ENCODE data around the gene SIRT5.

SIRT5 gene

DNA sequence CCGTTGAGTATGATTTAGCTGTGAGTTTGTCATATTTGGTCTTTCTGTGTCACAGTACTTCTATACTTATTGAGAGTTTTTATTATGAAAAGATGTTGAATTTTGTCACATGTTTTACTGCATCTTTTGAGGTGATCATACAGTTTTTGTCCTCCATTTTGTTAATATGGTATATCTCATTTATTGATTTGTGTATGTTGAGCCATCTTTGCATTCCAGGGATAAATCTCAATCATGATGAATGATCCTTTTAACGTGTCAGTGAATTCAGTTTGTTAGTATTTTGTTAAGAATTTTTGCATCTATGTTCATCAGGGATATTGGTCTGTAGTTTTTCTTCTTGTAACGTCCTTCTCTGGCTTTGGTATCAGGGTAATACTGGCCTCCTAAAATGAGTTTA, 3.5 kb downstream of the SIRT5 start:
- no peak overlapping the region for H3K4me3 ChIP-seq (ENCODE audit: control insufficient read depth in 1 of 7, extremely low read depth in 1 of 7, insufficient read depth in 4 of 7, low read depth in 2 of 7, low read length in 6 of 7)
- no peaks in the 10 kb centered on the region for H3K27me3 ChIP-seq (replicated peaks in 2 of 5; ENCODE audit: control insufficient read depth in 4 of 5, insufficient read depth in 5 of 5, low read length in 4 of 5)
- H3K4me1 ChIP-seq (ENCODE audit: control extremely low read depth in 1 of 4, control insufficient read depth in 4 of 4, insufficient read depth in 4 of 4, low read length in 3 of 4): peaks cover 6 to 21% (median 16%) of the 10 kb centered on the region in 4 experiments
- no peak for DNase-seq
- H3K9me3 ChIP-seq (ENCODE audit: control extremely low read depth in 1 of 5, control insufficient read depth in 4 of 5, insufficient read depth in 2 of 5, low read depth in 1 of 5, low read length in 4 of 5): peaks cover 0 to 2% (median 0%) of the 10 kb centered on the region in 5 experiments
- no peak overlapping the region for H3K27ac ChIP-seq (ENCODE audit: insufficient read depth in 1 of 2, low read depth in 1 of 2, low read length in 2 of 2, poor library complexity in 1 of 2, severe bottlenecking in 2 of 2)
- POLR2A ChIA-PET: no interaction called here
- peaks cover 0 to 12% (median 7%) of the 10 kb centered on the region in 4 experiments for H3K36me3 ChIP-seq (ENCODE audit: control insufficient read depth in 4 of 4, insufficient read depth in 4 of 4, low read length in 3 of 4)
- CTCF ChIA-PET: no interaction called here
- WGBS (ENCODE audit: insufficient coverage): 100% methylated on average over 2 of the region's 3 CpGs

DNA sequence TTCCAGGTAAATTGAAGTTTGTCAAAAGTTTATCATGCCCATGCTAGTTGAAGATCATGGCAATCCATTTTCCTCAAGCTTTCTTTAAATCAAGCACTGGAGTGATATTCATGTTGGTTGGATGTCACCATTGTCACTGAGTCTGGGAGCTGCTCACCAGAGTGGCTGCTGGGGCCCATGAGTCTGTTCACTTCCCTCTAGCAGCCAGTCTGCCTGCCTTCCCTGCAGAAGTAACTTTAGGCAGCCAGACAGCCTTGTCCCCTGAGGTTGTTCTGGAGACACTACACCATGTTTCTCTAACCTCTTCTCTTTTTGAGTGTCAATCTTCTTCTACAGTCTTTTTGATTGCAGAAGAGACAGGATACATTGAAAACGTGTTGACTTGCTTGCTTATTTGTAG, 5.5 kb downstream of the SIRT5 start:
- Histone ChIP-seq H3K9me3 (ENCODE audit: control extremely low read depth in 1 of 5, control insufficient read depth in 4 of 5, insufficient read depth in 2 of 5, low read depth in 1 of 5, low read length in 4 of 5) (peaks cover 0 to 2% (median 0%) of the 10 kb centered on the region in 5 experiments), H3K4me3 (ENCODE audit: control insufficient read depth in 1 of 7, extremely low read depth in 1 of 7, insufficient read depth in 4 of 7, low read depth in 2 of 7, low read length in 6 of 7) (no peak overlapping the region), H3K36me3 (ENCODE audit: control insufficient read depth in 4 of 4, insufficient read depth in 4 of 4, low read length in 3 of 4) (peaks cover 0 to 16% (median 9%) of the 10 kb centered on the region in 4 experiments), H3K4me1 (ENCODE audit: control extremely low read depth in 1 of 4, control insufficient read depth in 4 of 4, insufficient read depth in 4 of 4, low read length in 3 of 4) (peaks cover 0 to 10% (median 7%) of the 10 kb centered on the region in 4 experiments), H3K27me3 (replicated peaks in 2 of 5; ENCODE audit: control insufficient read depth in 4 of 5, insufficient read depth in 5 of 5, low read length in 4 of 5) (no peaks in the 10 kb centered on the region), H3K27ac (ENCODE audit: insufficient read depth in 1 of 2, low read depth in 1 of 2, low read length in 2 of 2, poor library complexity in 1 of 2, severe bottlenecking in 2 of 2) (peak overlapping the region in 1 of 2 experiments; percentile 32)
- POLR2A ChIA-PET: no interaction called here
- WGBS (ENCODE audit: insufficient coverage): no CpG with 5 or more reads among the region's 1 CpG
- DNase-seq: no peak
- CTCF ChIA-PET: no interaction called here

DNA sequence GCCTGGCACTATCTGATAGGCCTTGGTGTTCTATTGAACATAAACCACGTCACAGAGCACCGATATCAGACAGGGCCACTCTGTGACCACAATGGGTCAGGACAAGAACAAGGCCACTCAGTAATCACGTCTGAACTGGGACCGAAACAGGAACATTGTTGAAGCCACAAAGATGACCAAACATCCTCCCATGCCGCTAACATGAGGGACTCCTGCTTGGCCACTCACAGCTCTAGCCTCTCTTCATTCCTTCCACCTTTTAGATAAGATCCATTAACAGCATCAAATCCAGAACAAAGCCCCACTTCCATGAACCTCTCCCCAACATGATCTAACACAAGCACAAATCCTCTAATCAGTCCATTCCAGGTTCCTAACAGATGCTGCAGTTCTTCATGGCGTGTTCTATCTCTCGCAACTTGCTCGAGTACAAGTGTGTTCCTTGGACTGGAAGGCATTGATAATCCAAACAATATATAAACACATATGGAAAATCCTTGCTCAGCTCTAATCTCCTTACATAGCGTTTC, 7.4 kb downstream of the SIRT5 start:
- H3K9me3 ChIP-seq (ENCODE audit: control extremely low read depth in 1 of 5, control insufficient read depth in 4 of 5, insufficient read depth in 2 of 5, low read depth in 1 of 5, low read length in 4 of 5): peaks cover 0 to 2% (median 0%) of the 10 kb centered on the region in 5 experiments
- peaks cover 0 to 20% (median 11%) of the 10 kb centered on the region in 4 experiments for H3K36me3 ChIP-seq (ENCODE audit: control insufficient read depth in 4 of 4, insufficient read depth in 4 of 4, low read length in 3 of 4)
- 93% methylated on average over 8 of the region's 9 CpGs for WGBS (ENCODE audit: insufficient coverage)
- H3K27me3 ChIP-seq (replicated peaks in 2 of 5; ENCODE audit: control insufficient read depth in 4 of 5, insufficient read depth in 5 of 5, low read length in 4 of 5): no peaks in the 10 kb centered on the region
- H3K4me1 ChIP-seq (ENCODE audit: control extremely low read depth in 1 of 4, control insufficient read depth in 4 of 4, insufficient read depth in 4 of 4, low read length in 3 of 4): peaks cover 0 to 3% (median 0%) of the 10 kb centered on the region in 4 experiments
- no peak for DNase-seq
- POLR2A ChIA-PET: no interaction called here
- no peak overlapping the region for H3K27ac ChIP-seq (ENCODE audit: insufficient read depth in 1 of 2, low read depth in 1 of 2, low read length in 2 of 2, poor library complexity in 1 of 2, severe bottlenecking in 2 of 2)
- no peak overlapping the region for H3K4me3 ChIP-seq (ENCODE audit: control insufficient read depth in 1 of 7, extremely low read depth in 1 of 7, insufficient read depth in 4 of 7, low read depth in 2 of 7, low read length in 6 of 7)
- CTCF ChIA-PET: interaction anchor here (1.6 kb wide), 2 partner anchors 13 to 44 kb away, joined by 3 read pairs; no protein-coding TSS in a partner anchor

DNA sequence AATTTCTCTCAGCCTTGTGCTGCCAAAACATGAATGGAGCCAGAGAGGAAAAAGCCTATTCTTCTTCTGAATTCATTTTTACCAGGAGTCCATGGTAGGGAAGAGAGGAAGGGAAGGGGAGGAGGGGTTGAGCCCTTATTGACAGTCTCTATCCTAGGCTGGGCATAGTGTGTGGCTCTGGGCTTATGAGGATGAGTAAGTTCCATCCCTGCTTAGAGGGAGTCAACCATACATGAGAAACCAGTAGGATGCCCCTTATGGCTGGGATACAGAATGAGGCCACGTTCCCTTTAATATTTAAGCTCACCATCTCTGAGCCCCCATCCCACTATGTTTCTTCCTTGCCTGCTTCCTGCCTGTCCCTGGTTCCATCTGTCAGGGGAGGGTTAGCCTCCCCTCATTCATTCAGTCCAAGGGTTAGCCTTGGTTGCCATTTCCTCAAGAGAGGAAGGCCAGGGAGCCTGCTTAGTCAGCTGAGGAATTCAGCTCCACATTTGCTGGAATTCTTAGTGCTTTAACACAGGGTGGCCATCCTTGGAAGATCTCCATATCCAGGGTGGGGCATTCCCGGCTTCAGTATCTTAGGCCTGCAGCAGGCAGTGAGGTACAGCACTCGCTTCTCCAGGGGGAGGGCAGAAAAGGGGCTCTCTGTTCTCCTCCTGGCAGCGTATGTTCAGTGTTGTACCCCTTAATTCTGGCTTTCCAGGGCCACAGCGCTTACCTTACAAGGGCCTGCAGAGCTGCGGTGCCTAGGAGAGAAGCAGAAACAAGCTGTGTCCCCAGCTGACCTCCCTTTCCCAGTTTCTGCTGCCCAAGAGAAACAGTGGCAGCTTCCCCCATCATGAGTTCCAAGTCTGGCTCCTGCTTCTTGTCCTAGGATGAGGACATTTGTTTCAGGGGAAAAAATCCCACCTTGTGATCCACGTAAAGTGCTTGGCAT, 12.5 kb downstream of the SIRT5 start:
- ChIA-PET CTCF (interaction anchor here (1.8 kb wide), 1 partner anchor 12 kb away, joined by 5 read pairs; the partner anchor contains the start of gene SIRT5), POLR2A (no interaction called here)

DNA sequence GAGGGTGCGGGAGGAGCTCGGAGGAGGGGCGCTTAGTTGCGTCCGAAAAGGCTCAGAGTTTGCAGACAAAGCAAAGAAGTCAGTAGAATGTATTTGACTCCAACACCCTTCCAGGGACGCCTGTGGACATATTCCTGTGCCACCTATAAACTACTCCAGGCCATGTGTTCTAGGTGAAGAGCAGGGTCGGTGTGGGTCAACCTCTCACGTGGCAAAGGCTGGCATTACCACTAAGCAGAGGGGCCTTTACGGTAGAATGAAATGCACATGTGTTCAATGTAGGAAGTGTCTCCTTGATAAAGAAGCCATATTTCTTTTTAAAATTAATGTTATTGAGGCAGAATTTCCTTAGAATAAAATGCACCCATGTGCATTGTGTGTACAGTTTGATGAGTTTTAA, 15.4 kb downstream of the SIRT5 start:
- no peaks in the 10 kb centered on the region for H3K27me3 ChIP-seq (replicated peaks in 2 of 5; ENCODE audit: control insufficient read depth in 4 of 5, insufficient read depth in 5 of 5, low read length in 4 of 5)
- CTCF ChIA-PET: interaction anchor here (1.0 to 1.8 kb wide), 2 partner anchors 16 to 252 kb away, joined by 4 to 6 read pairs; no protein-coding TSS in a partner anchor

More for the DNA sequence above, 12.5 kb downstream of the SIRT5 start:
- 94% methylated on average over 7 of the region's 7 CpGs for WGBS (ENCODE audit: insufficient coverage)
- H3K36me3 ChIP-seq (ENCODE audit: control insufficient read depth in 4 of 4, insufficient read depth in 4 of 4, low read length in 3 of 4): peaks cover 14 to 46% (median 26%) of the 10 kb centered on the region in 4 experiments
- H3K27ac ChIP-seq (ENCODE audit: insufficient read depth in 1 of 2, low read depth in 1 of 2, low read length in 2 of 2, poor library complexity in 1 of 2, severe bottlenecking in 2 of 2): no peak overlapping the region
- no peaks in the 10 kb centered on the region for H3K27me3 ChIP-seq (replicated peaks in 2 of 5; ENCODE audit: control insufficient read depth in 4 of 5, insufficient read depth in 5 of 5, low read length in 4 of 5)
- no peaks in the 10 kb centered on the region for H3K9me3 ChIP-seq (ENCODE audit: control extremely low read depth in 1 of 5, control insufficient read depth in 4 of 5, insufficient read depth in 2 of 5, low read depth in 1 of 5, low read length in 4 of 5)
- no peak overlapping the region for H3K4me3 ChIP-seq (ENCODE audit: control insufficient read depth in 1 of 7, extremely low read depth in 1 of 7, insufficient read depth in 4 of 7, low read depth in 2 of 7, low read length in 6 of 7)
- no peaks in the 10 kb centered on the region for H3K4me1 ChIP-seq (ENCODE audit: control extremely low read depth in 1 of 4, control insufficient read depth in 4 of 4, insufficient read depth in 4 of 4, low read length in 3 of 4)
- DNase-seq: no peak

DNA sequence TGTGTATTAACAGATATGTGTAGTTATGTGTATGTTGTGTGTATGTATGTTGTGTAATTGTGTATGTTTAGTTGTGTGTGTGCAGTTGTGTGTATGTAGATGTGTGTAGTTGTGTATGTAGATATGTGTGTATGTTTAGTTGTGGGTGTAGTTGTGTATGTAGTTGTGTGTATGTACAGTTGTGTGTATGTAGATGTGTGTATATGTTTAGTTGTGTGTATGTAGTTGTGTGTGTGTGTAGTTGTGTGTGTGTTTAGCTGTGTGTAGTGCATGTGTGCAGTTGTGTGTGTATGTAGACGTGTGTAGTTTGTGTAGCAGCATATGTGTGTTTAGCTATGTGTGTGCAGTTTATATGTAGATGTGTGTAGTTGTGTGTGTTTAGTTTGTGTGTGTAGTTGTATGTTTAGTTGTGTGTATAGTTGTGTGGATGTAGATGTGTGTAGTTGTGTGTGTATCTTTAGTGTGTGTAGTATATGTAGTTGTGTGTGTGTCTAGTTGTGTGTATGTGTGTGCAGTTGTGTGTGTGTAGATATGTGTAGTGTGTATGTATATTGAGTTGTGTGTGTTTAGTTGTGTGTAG, 16.3 kb downstream of the SIRT5 start:
- POLR2A ChIA-PET: no interaction called here
- Histone ChIP-seq H3K27ac (ENCODE audit: insufficient read depth in 1 of 2, low read depth in 1 of 2, low read length in 2 of 2, poor library complexity in 1 of 2, severe bottlenecking in 2 of 2) (no peak overlapping the region), H3K27me3 (replicated peaks in 2 of 5; ENCODE audit: control insufficient read depth in 4 of 5, insufficient read depth in 5 of 5, low read length in 4 of 5) (no peaks in the 10 kb centered on the region), H3K9me3 (ENCODE audit: control extremely low read depth in 1 of 5, control insufficient read depth in 4 of 5, insufficient read depth in 2 of 5, low read depth in 1 of 5, low read length in 4 of 5) (no peaks in the 10 kb centered on the region), H3K36me3 (ENCODE audit: control insufficient read depth in 4 of 4, insufficient read depth in 4 of 4, low read length in 3 of 4) (peaks cover 24 to 70% (median 42%) of the 10 kb centered on the region in 4 experiments), H3K4me1 (ENCODE audit: control extremely low read depth in 1 of 4, control insufficient read depth in 4 of 4, insufficient read depth in 4 of 4, low read length in 3 of 4) (no peaks in the 10 kb centered on the region), H3K4me3 (ENCODE audit: control insufficient read depth in 1 of 7, extremely low read depth in 1 of 7, insufficient read depth in 4 of 7, low read depth in 2 of 7, low read length in 6 of 7) (no peak overlapping the region)
- CTCF ChIA-PET: interaction anchor here (1.0 kb wide), 1 partner anchor 253 kb away, joined by 4 read pairs; no protein-coding TSS in a partner anchor
- DNase-seq: peak in 1 of 3 donors; percentile 63
- WGBS (ENCODE audit: insufficient coverage): 100% methylated on average over 1 of the region's 1 CpG

More for the DNA sequence above, 15.4 kb downstream of the SIRT5 start:
- Histone ChIP-seq H3K9me3 (ENCODE audit: control extremely low read depth in 1 of 5, control insufficient read depth in 4 of 5, insufficient read depth in 2 of 5, low read depth in 1 of 5, low read length in 4 of 5) (no peaks in the 10 kb centered on the region), H3K27ac (ENCODE audit: insufficient read depth in 1 of 2, low read depth in 1 of 2, low read length in 2 of 2, poor library complexity in 1 of 2, severe bottlenecking in 2 of 2) (no peak overlapping the region), H3K4me1 (ENCODE audit: control extremely low read depth in 1 of 4, control insufficient read depth in 4 of 4, insufficient read depth in 4 of 4, low read length in 3 of 4) (no peaks in the 10 kb centered on the region), H3K4me3 (ENCODE audit: control insufficient read depth in 1 of 7, extremely low read depth in 1 of 7, insufficient read depth in 4 of 7, low read depth in 2 of 7, low read length in 6 of 7) (no peak overlapping the region), H3K36me3 (ENCODE audit: control insufficient read depth in 4 of 4, insufficient read depth in 4 of 4, low read length in 3 of 4) (peaks cover 22 to 61% (median 40%) of the 10 kb centered on the region in 4 experiments)
- 98% methylated on average over 9 of the region's 9 CpGs for WGBS (ENCODE audit: insufficient coverage)
- no peak for DNase-seq
- POLR2A ChIA-PET: no interaction called here
